Measurements from ENCODE around the gene AMER2.

Gene AMER2

GRCh38 chr13:25171517-25172302 is at the start of gene AMER2:
Gene AMER2 (minus strand): TSS chr13:25172288. CDS start chr13:25171619, 669 bp downstream.
- no peak for DNase-seq

- no peak for DNase-seq
Measured at GRCh38 chr13:25218019-25218418, 45.9 kb upstream of the AMER2 start.

GRCh38 chr13:25217023-25217885 is 45.2 kb upstream of the AMER2 start:
- DNase-seq: no peak

- no peak for DNase-seq
Measured at GRCh38 chr13:25215253-25215575, 43.1 kb upstream of the AMER2 start.

GRCh38 chr13:25214491-25215252 is 42.6 kb upstream of the AMER2 start:
- no peak for DNase-seq

- no peak for DNase-seq
Measured at GRCh38 chr13:25213715-25214114, 41.6 kb upstream of the AMER2 start.

GRCh38 chr13:25210842-25211569 is 38.9 kb upstream of the AMER2 start:
- no peak for DNase-seq

- DNase-seq: no peak
Measured at GRCh38 chr13:25207291-25207810, 35.3 kb upstream of the AMER2 start.

- DNase-seq: no peak
Measured at GRCh38 chr13:25204863-25205262, 32.8 kb upstream of the AMER2 start.

- DNase-seq: no peak
Measured at GRCh38 chr13:25203127-25203740, 31.1 kb upstream of the AMER2 start.

GRCh38 chr13:25200783-25201182 is 28.7 kb upstream of the AMER2 start:
- DNase-seq: no peak

- no peak for DNase-seq
Measured at GRCh38 chr13:25198647-25199046, 26.6 kb upstream of the AMER2 start.

- DNase-seq: no peak
Measured at GRCh38 chr13:25196971-25197370, 24.9 kb upstream of the AMER2 start.

- no peak for DNase-seq
Measured at GRCh38 chr13:25192936-25193335, 20.8 kb upstream of the AMER2 start.

GRCh38 chr13:25192489-25192888 is 20.4 kb upstream of the AMER2 start:
- DNase-seq: no peak

GRCh38 chr13:25192052-25192451 is 20.0 kb upstream of the AMER2 start:
- DNase-seq: no peak

- no peak for DNase-seq
Measured at GRCh38 chr13:25190771-25191170, 18.7 kb upstream of the AMER2 start.

- no peak for DNase-seq
Measured at GRCh38 chr13:25190256-25190655, 18.2 kb upstream of the AMER2 start.

GRCh38 chr13:25187596-25187995 is 15.5 kb upstream of the AMER2 start:
- DNase-seq: no peak

GRCh38 chr13:25186187-25186586 is 14.1 kb upstream of the AMER2 start:
- no peak for DNase-seq

- DNase-seq: no peak
Measured at GRCh38 chr13:25181597-25181996, 9.5 kb upstream of the AMER2 start.
